IPS DF 6.9 (cell line): Measurements from ENCODE around the gene MFSD6.

ENCODE experiments used
- DNase-seq: peaks from one replicate; pipeline ENCODE4 v3.0.0-alpha.2; 2013; ENCODE audit warnings: low read depth, low spot score
- H3K27ac ChIP-seq: one replicate; pipeline ENCODE4 v1.5.1; 2013; ENCODE audit warnings: low read length, control low read depth
- H3K27me3 ChIP-seq: 2 replicates; pipeline ENCODE4 v1.6.1; 2013; ENCODE audit warnings: mild to moderate bottlenecking, low read length; ENCODE audit not compliant: control insufficient read depth, insufficient read depth
- H3K36me3 ChIP-seq: 2 replicates; pipeline ENCODE4 v1.6.1; 2013; ENCODE audit warnings: low read length; ENCODE audit not compliant: control insufficient read depth, insufficient read depth
- H3K4me1 ChIP-seq: 2 replicates; pipeline ENCODE4 v1.6.1; 2013; ENCODE audit warnings: low read length; ENCODE audit not compliant: control insufficient read depth, insufficient read depth
- H3K4me3 ChIP-seq: 2 replicates; pipeline ENCODE4 v1.5.1; 2013; ENCODE audit warnings: mild to moderate bottlenecking, low read length
- H3K9me3 ChIP-seq: 2 replicates; pipeline ENCODE4 v1.6.1; 2013; ENCODE audit warnings: low read length, inconsistent platforms; ENCODE audit not compliant: control insufficient read depth, insufficient read depth
- WGBS: extraction: QIAGEN DNeasy Blood & Tissue Kit; methylation state at CpG from one replicate; pipeline ENCODE4 v1.1.7; 2013; ENCODE audit warnings: mixed read lengths, missing lambda C conversion rate; ENCODE audit not compliant: insufficient read length, insufficient coverage; 5-methylcytosine and 5-hydroxymethylcytosine counted together

Gene MFSD6

GRCh38 chr2:190497428-190497827, 89.3 kb downstream of the MFSD6 start:
- Histone ChIP-seq H3K4me1 (no peaks in the 10 kb centered on the region; the same call in 1 of the 2 replicates), H3K36me3 (no peaks in the 10 kb centered on the region), H3K9me3 (no peaks in the 10 kb centered on the region), H3K27me3 (no peaks in the 10 kb centered on the region), H3K27ac (no peak overlapping the region), H3K4me3 (no peak overlapping the region)
- WGBS: no CpG with 5 or more reads among the region's 4 CpGs
- DNase-seq: no peak

GRCh38 chr2:190499273-190499672, 91.1 kb downstream of the MFSD6 start:
- no peaks in the 10 kb centered on the region for H3K27me3 ChIP-seq
- DNase-seq: no peak
- no peak overlapping the region for H3K27ac ChIP-seq
- H3K4me3 ChIP-seq: no peak overlapping the region
- no peaks in the 10 kb centered on the region for H3K9me3 ChIP-seq
- no CpG with 5 or more reads among the region's 1 CpG for WGBS
- peaks cover 3% of the 10 kb centered on the region; the same call in 1 of the 2 replicates for H3K36me3 ChIP-seq
- no peaks in the 10 kb centered on the region; the same call in 1 of the 2 replicates for H3K4me1 ChIP-seq

- Histone ChIP-seq H3K4me1 (no peaks in the 10 kb centered on the region; the same call in 1 of the 2 replicates), H3K4me3 (no peak overlapping the region), H3K9me3 (no peaks in the 10 kb centered on the region), H3K27me3 (no peaks in the 10 kb centered on the region), H3K36me3 (peaks cover 3% of the 10 kb centered on the region; the same call in 1 of the 2 replicates), H3K27ac (no peak overlapping the region)
- no peak for DNase-seq
- WGBS: no CpG with 5 or more reads among the region's 7 CpGs
Observed at GRCh38 chr2:190500054-190500502, 91.9 kb downstream of the MFSD6 start.

GRCh38 chr2:190501231-190501630, 93.1 kb downstream of the MFSD6 start:
- no peaks in the 10 kb centered on the region; the same call in 1 of the 2 replicates for H3K4me1 ChIP-seq
- peaks cover 3% of the 10 kb centered on the region; the same call in 1 of the 2 replicates for H3K36me3 ChIP-seq
- no peak overlapping the region for H3K27ac ChIP-seq
- no peak for DNase-seq
- 100% methylated on average over 1 of the region's 5 CpGs for WGBS
- H3K4me3 ChIP-seq: no peak overlapping the region
- H3K9me3 ChIP-seq: no peaks in the 10 kb centered on the region
- no peaks in the 10 kb centered on the region for H3K27me3 ChIP-seq

GRCh38 chr2:190501702-190502407, 93.7 kb downstream of the MFSD6 start:
- DNase-seq: no peak
- Histone ChIP-seq H3K27me3 (no peaks in the 10 kb centered on the region), H3K36me3 (peaks cover 3% of the 10 kb centered on the region; the same call in 1 of the 2 replicates), H3K27ac (no peak overlapping the region), H3K9me3 (no peaks in the 10 kb centered on the region), H3K4me1 (no peaks in the 10 kb centered on the region; the same call in 1 of the 2 replicates), H3K4me3 (no peak overlapping the region)
- no CpG with 5 or more reads among the region's 3 CpGs for WGBS

- H3K4me3 ChIP-seq: no peak overlapping the region
- no peak overlapping the region for H3K27ac ChIP-seq
- H3K36me3 ChIP-seq: peaks cover 3% of the 10 kb centered on the region; the same call in 1 of the 2 replicates
- DNase-seq: no peak
- WGBS: no CpG with 5 or more reads among the region's 3 CpGs
- no peaks in the 10 kb centered on the region for H3K27me3 ChIP-seq
- no peaks in the 10 kb centered on the region for H3K9me3 ChIP-seq
- H3K4me1 ChIP-seq: no peaks in the 10 kb centered on the region; the same call in 1 of the 2 replicates
Observed at GRCh38 chr2:190503088-190503487, 94.9 kb downstream of the MFSD6 start.

GRCh38 chr2:190504912-190505311, 96.8 kb downstream of the MFSD6 start:
- H3K27ac ChIP-seq: no peak overlapping the region
- no peaks in the 10 kb centered on the region for H3K9me3 ChIP-seq
- no peak overlapping the region for H3K4me3 ChIP-seq
- no CpG with 5 or more reads among the region's 3 CpGs for WGBS
- no peak for DNase-seq
- H3K27me3 ChIP-seq: no peaks in the 10 kb centered on the region
- H3K36me3 ChIP-seq: peaks cover 3% of the 10 kb centered on the region; the same call in 1 of the 2 replicates
- no peaks in the 10 kb centered on the region; the same call in 1 of the 2 replicates for H3K4me1 ChIP-seq

- Histone ChIP-seq H3K36me3 (peaks cover 3% of the 10 kb centered on the region; the same call in 1 of the 2 replicates), H3K9me3 (no peaks in the 10 kb centered on the region), H3K4me1 (no peaks in the 10 kb centered on the region), H3K27me3 (no peaks in the 10 kb centered on the region), H3K27ac (no peak overlapping the region), H3K4me3 (no peak overlapping the region)
- no CpG with 5 or more reads among the region's 1 CpG for WGBS
- DNase-seq: no peak
Observed at GRCh38 chr2:190505696-190506095, 97.5 kb downstream of the MFSD6 start.

- Histone ChIP-seq H3K9me3 (no peaks in the 10 kb centered on the region), H3K4me3 (no peak overlapping the region), H3K27me3 (no peaks in the 10 kb centered on the region), H3K27ac (no peak overlapping the region), H3K36me3 (peaks cover 3% of the 10 kb centered on the region; the same call in 1 of the 2 replicates), H3K4me1 (no peaks in the 10 kb centered on the region)
- WGBS: no CpG with 5 or more reads among the region's 2 CpGs
- no peak for DNase-seq
Observed at GRCh38 chr2:190506666-190507065, 98.5 kb downstream of the MFSD6 start.

GRCh38 chr2:190507135-190507534, 99.0 kb downstream of the MFSD6 start:
- no peak for DNase-seq
- H3K36me3 ChIP-seq: peaks cover 3% of the 10 kb centered on the region; the same call in 1 of the 2 replicates
- H3K4me1 ChIP-seq: no peaks in the 10 kb centered on the region
- H3K27me3 ChIP-seq: no peaks in the 10 kb centered on the region
- no peaks in the 10 kb centered on the region for H3K9me3 ChIP-seq
- H3K4me3 ChIP-seq: no peak overlapping the region
- whole genome bisulfite sequencing: no CpG with 5 or more reads among the region's 4 CpGs
- no peak overlapping the region for H3K27ac ChIP-seq
